HCT116 (cell line): ENCODE results near the gene ST6GALNAC2. TPM values are rescaled to one million over a fixed set of nuclear protein-coding genes. Genes with fewer than 3 reads are reported as not detected.

Source experiments
- ATAC-seq: fragments of 200-7000 bp; cut with Tn5 transposase; 2 replicates; pipeline ENCODE4 v1.9.1; 2020; ENCODE audit warnings: mild to moderate bottlenecking, moderate library complexity
- BruUV-seq: library from RNA; stranded (reverse); fragments of 400-500 nt; replicated peaks from 2 replicates; lab custom pipeline; 2021; lab: Mats Ljungman, UMichigan
- CTCF ChIA-PET: fragments of 300-600 bp; sonication (Branson Sonifier 250); formaldehyde crosslinking; loops from one replicate; lab custom pipeline; 2021; ENCODE audit warnings: antibody characterized with exemption; lab: Charles Lee
- POLR2A ChIA-PET: fragments of 300-600, 350-600 bp; sonication (Branson Sonifier 250); formaldehyde crosslinking; loops from one replicate; lab custom pipeline; 2021; ENCODE audit warnings: antibody characterized with exemption; lab: Charles Lee
- RAD21 ChIA-PET, 2 experiments: fragments of 300-600 bp; sonication (Branson Sonifier 250); formaldehyde crosslinking; loops; one replicate each; lab custom pipeline; 2023; ENCODE audit warnings: low total read pairs in 2 of 2; ENCODE audit not compliant: uncharacterized antibody in 2 of 2, unreplicated experiment in 2 of 2, low non-redundant PET in 1 of 2; lab: Charles Lee
- DNase-seq: peaks from one replicate; pipeline ENCODE4 v3.0.0-alpha.2; 2010; ENCODE audit warnings: low read depth, low spot score
- H2AFZ ChIP-seq: fragments of 200-600 bp; shearing (Covaris generic), sonication (generic); 2 replicates; pipeline ENCODE4 v1.6.1; 2017; ENCODE audit warnings: low read depth, mixed run types, mixed read lengths, antibody characterized with exemption, low read length; ENCODE audit not compliant: poor library complexity, severe bottlenecking
- H3K27ac ChIP-seq: 2 replicates; pipeline ENCODE4 v1.5.1; 2012; ENCODE audit warnings: low read depth, low read length
- H3K27me3 ChIP-seq: fragments of 200-600 bp; sonication (generic); 2 replicates; pipeline ENCODE4 v1.6.1; 2016; ENCODE audit warnings: mixed run types, low read length, mixed read lengths; ENCODE audit not compliant: insufficient read depth
- H3K36me3 ChIP-seq, 2 experiments: fragments of 200-500 bp in 1 of 2; fragments of 200-600 bp in 1 of 2; sonication (Bioruptor generic) in 1 of 2; sonication (generic) in 1 of 2; 2 replicates each; pipeline versions ENCODE4 v1.5.1 to v1.6.1; 2014 to 2016; ENCODE audit warnings: low read length in 2 of 2, inconsistent platforms in 1 of 2, mixed read lengths in 1 of 2, mixed run types in 1 of 2; ENCODE audit not compliant: insufficient read depth in 2 of 2, control insufficient read depth in 1 of 2
- H3K4me1 ChIP-seq, 2 experiments: fragments of 200-600 bp in 1 of 2; sonication (generic) in 1 of 2; 2 replicates each; pipeline versions ENCODE4 v1.5.1 to v1.6.1; 2012 to 2017; ENCODE audit warnings: low read length in 2 of 2, inconsistent platforms in 1 of 2, mild to moderate bottlenecking in 1 of 2, mixed read lengths in 1 of 2, mixed run types in 1 of 2, moderate library complexity in 1 of 2; ENCODE audit not compliant: insufficient read depth in 2 of 2, control insufficient read depth in 1 of 2
- H3K4me2 ChIP-seq: fragments of 200-600 bp; sonication (generic); 2 replicates; pipeline ENCODE4 v1.6.1; 2017; ENCODE audit warnings: mixed run types, low read length, mixed read lengths
- H3K4me3 ChIP-seq, 2 experiments: fragments of 200-600 bp in 1 of 2; sonication (generic) in 1 of 2; replicated peaks in 1 of 2; 2 replicates each; pipeline ENCODE4 v1.5.1; 2011 to 2016; ENCODE audit warnings: low read length in 2 of 2, control low read depth in 1 of 2, low read depth in 1 of 2, mild to moderate bottlenecking in 1 of 2, mixed read lengths in 1 of 2, mixed run types in 1 of 2
- H3K79me2 ChIP-seq: fragments of 200-600 bp; sonication (generic); 2 replicates; pipeline ENCODE4 v1.6.1; 2017; ENCODE audit warnings: mild to moderate bottlenecking, mixed run types, low read length, moderate library complexity, mixed read lengths; ENCODE audit not compliant: insufficient read depth
- H3K9ac ChIP-seq: fragments of 200-600 bp; sonication (generic); 2 replicates; pipeline ENCODE4 v1.6.1; 2016; ENCODE audit warnings: low read length, mixed read lengths
- H3K9me2 ChIP-seq: fragments of 200-600 bp; sonication (generic), shearing (Covaris generic); 2 replicates; pipeline ENCODE4 v1.6.1; 2017; ENCODE audit warnings: mixed run types, mild to moderate bottlenecking, moderate library complexity; ENCODE audit not compliant: insufficient read depth
- H3K9me3 ChIP-seq, 2 experiments: fragments of 200-500 bp in 1 of 2; fragments of 200-600 bp in 1 of 2; sonication (Bioruptor generic) in 1 of 2; sonication (generic) in 1 of 2; 2 replicates each; pipeline ENCODE4 v1.6.1; 2014 to 2017; ENCODE audit warnings: low read length in 2 of 2, mixed read lengths in 2 of 2, inconsistent platforms in 1 of 2, low read depth in 1 of 2, mild to moderate bottlenecking in 1 of 2, mixed run types in 1 of 2, moderate library complexity in 1 of 2; ENCODE audit not compliant: control insufficient read depth in 1 of 2, insufficient read depth in 1 of 2
- H4K20me1 ChIP-seq: fragments of 200-600 bp; sonication (generic), shearing (Covaris generic); 2 replicates; pipeline ENCODE4 v1.6.1; 2017; ENCODE audit warnings: mixed run types, mild to moderate bottlenecking, moderate library complexity; ENCODE audit not compliant: insufficient read depth
- CBX3 ChIP-seq: IDR thresholded peaks from 2 replicates; pipeline ENCODE4 v1.6.1; 2012; ENCODE audit warnings: low read depth
- CEBPB ChIP-seq: IDR thresholded peaks from 2 replicates; pipeline ENCODE4 v1.6.1; 2012; ENCODE audit warnings: low read depth
- EZH2 ChIP-seq: fragments of 200-600 bp; sonication (generic); IDR thresholded peaks from 2 replicates; pipeline ENCODE4 v1.6.1; 2017; ENCODE audit warnings: antibody characterized with exemption, mixed run types
- EZH2phosphoT487 ChIP-seq: fragments of 200-600 bp; IDR thresholded peaks from 2 replicates; pipeline ENCODE4 v1.6.1; 2018; ENCODE audit warnings: antibody characterized with exemption, borderline replicate concordance
- FOSL1 ChIP-seq: IDR thresholded peaks from 2 replicates; pipeline ENCODE4 v1.6.1; 2012; ENCODE audit warnings: low read depth
- JUND ChIP-seq: IDR thresholded peaks from 2 replicates; pipeline ENCODE4 v1.6.1; 2012
- SIN3A ChIP-seq: IDR thresholded peaks from 2 replicates; pipeline ENCODE4 v1.6.1; 2012; ENCODE audit warnings: low read depth
- ZFX ChIP-seq: fragments of 450-650 bp; IDR thresholded peaks from 2 replicates; pipeline ENCODE4 v1.6.1; 2017
- ZNF274 ChIP-seq: fragments of 200-500 bp; sonication (Bioruptor generic); IDR thresholded peaks from 2 replicates; pipeline ENCODE4 v1.6.1; 2014; ENCODE audit warnings: mild to moderate bottlenecking, low read depth, low read length, inconsistent platforms
- intact Hi-C: fragments of 100-400 bp; cut with micrococcal nuclease; formaldehyde crosslinking; loops from 2 replicates; pipeline ENCODE4 v1.10.0; 2022
- total RNA-seq: library from RNA; stranded (reverse); gene quantifications from one replicate; pipeline ENCODE4 v1.2.1, GENCODE V29; 2021; ENCODE audit not compliant: unreplicated experiment
- TF ChIP-seq, protein P1 (sequence below), 3 experiments: fragments of 200-600 bp in 1 of 3; sonication (generic) in 1 of 3; IDR thresholded peaks in 2 of 3; conservative IDR thresholded peaks in 1 of 3; 2 replicates each; pipeline ENCODE4 v1.5.1; 2012 to 2017; ENCODE audit warnings: low read depth in 2 of 3, low read length in 2 of 3, antibody characterized with exemption in 1 of 3, borderline replicate concordance in 1 of 3, control low read depth in 1 of 3, mild to moderate bottlenecking in 1 of 3, mixed read lengths in 1 of 3, mixed run types in 1 of 3, moderate library complexity in 1 of 3; ENCODE audit not compliant: insufficient read depth in 1 of 3
- TF ChIP-seq, protein P2 (sequence below): IDR thresholded peaks from 2 replicates; pipeline ENCODE4 v1.6.1; 2012; ENCODE audit warnings: low read depth

The ST6GALNAC2 gene
- total RNA-seq, 1 experiment from 2014 or later = 14.7 TPM

DNA sequence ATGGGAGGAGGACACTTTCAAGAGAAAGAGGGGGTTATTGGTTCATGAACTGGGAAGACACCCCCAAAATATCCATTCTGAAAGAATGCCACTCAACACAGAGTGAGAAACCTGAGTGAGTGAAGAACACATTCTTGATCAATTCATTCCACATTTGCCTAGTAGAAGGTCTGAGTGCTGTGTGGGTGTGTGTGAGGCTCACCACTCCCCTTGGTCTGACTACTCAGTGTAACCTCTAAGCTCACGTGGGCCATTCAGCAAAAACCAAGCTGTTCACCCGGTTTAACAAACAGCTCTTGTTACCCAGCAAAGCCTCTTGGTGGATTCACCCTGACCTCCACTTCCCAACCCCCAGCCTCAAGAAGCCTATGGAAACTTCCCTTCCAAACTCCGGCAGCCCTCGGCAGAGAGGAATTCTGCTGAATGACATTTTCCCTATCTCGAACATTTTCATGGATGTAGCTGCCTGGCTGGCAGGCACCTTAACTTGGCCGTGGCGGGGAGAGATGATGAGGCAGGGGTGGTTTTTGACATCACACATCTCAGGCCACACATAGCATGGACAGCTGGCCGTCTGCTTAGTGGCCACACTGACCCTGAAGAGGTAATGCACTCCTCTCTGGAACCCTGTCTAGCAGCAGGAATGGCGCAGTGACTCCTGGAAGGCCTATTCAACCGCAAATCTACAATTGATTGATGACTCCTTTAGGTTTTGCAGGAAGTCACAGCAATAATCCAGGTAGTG lies 46.3 kb upstream of the ST6GALNAC2 start:
- Histone ChIP-seq H3K27me3 (no peaks in the 10 kb centered on the region), H3K9me2 (no peaks in the 10 kb centered on the region), H3K4me1 (no peaks in the 10 kb centered on the region; a peak in 1 of 4 replicates), H3K27ac (no peak overlapping the region), H4K20me1 (no peaks in the 10 kb centered on the region), H3K9me3 (no peaks in the 10 kb centered on the region), H3K9ac (no peak overlapping the region), H2AFZ (no peak overlapping the region), H3K4me3 (no peak overlapping the region), H3K79me2 (no peaks in the 10 kb centered on the region), H3K36me3 (no peaks in the 10 kb centered on the region), H3K4me2 (no peak overlapping the region)
- no peak for ATAC-seq
- ChIA-PET RAD21 (interaction anchor here in 1 of 2 experiments (0.5 kb wide), 1 partner anchor 69 kb away, joined by 6 read pairs; no protein-coding TSS in a partner anchor), CTCF (interaction anchor here (0.7 kb wide), 1 partner anchor 18 kb away, joined by 3 read pairs; no protein-coding TSS in a partner anchor), POLR2A (no interaction called here)
- no TSS peak for BruUV-seq
- intact Hi-C loops = no loop called here
- no peak for TF ChIP-seq EZH2
- TF ChIP-seq CBX3 = no peak
- TF ChIP-seq, protein P1, sequence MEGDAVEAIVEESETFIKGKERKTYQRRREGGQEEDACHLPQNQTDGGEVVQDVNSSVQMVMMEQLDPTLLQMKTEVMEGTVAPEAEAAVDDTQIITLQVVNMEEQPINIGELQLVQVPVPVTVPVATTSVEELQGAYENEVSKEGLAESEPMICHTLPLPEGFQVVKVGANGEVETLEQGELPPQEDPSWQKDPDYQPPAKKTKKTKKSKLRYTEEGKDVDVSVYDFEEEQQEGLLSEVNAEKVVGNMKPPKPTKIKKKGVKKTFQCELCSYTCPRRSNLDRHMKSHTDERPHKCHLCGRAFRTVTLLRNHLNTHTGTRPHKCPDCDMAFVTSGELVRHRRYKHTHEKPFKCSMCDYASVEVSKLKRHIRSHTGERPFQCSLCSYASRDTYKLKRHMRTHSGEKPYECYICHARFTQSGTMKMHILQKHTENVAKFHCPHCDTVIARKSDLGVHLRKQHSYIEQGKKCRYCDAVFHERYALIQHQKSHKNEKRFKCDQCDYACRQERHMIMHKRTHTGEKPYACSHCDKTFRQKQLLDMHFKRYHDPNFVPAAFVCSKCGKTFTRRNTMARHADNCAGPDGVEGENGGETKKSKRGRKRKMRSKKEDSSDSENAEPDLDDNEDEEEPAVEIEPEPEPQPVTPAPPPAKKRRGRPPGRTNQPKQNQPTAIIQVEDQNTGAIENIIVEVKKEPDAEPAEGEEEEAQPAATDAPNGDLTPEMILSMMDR (IDR thresholded peaks at IDR 0.05 in 2 of 3, conservative IDR thresholded peaks at IDR 0.05 in 1 of 3; ENCODE audit: borderline replicate concordance in 1 of 3, insufficient read depth in 1 of 3, low read depth in 2 of 3, low read length in 2 of 3) = no peak
- TF ChIP-seq ZNF274 = no peak
- TF ChIP-seq CEBPB = no peak
- no peak for DNase-seq

DNA sequence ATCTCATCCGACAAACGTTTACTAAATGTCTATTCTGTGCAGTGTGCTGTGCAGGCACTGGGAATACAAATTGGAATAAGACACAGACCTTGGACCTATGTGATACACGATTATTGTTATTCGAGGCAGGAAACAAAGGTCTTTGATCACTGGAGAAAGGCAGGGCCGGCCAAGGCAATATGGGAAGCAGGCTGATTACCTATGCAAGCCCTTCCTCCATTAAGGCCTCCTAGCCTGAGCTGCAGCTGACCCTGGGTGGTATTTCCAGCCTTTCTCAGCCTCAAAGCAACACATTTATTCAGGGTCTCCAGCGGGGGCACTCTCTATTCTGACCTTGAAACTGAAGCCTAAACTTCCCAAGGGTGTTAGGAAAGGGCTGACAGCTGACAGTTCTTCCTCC lies 44.5 kb upstream of the ST6GALNAC2 start:
- Histone ChIP-seq H3K9me3 (no peaks in the 10 kb centered on the region), H3K9ac (no peak overlapping the region), H4K20me1 (no peaks in the 10 kb centered on the region), H3K27ac (no peak overlapping the region), H2AFZ (no peak overlapping the region), H3K36me3 (no peaks in the 10 kb centered on the region), H3K4me3 (no peak overlapping the region), H3K4me1 (no peaks in the 10 kb centered on the region), H3K79me2 (no peaks in the 10 kb centered on the region), H3K4me2 (no peak overlapping the region), H3K9me2 (no peaks in the 10 kb centered on the region), H3K27me3 (no peaks in the 10 kb centered on the region)
- BruUV-seq = no TSS peak
- ATAC-seq (no peak), DNase-seq (no peak)
- intact Hi-C loops = no loop called here
- RAD21 ChIA-PET = no interaction called here
- POLR2A ChIA-PET = no interaction called here
- CTCF ChIA-PET = no interaction called here
- TF ChIP-seq CEBPB = no peak
- TF ChIP-seq CBX3 = no peak
- no peak for TF ChIP-seq JUND
- no peak for TF ChIP-seq SIN3A
- no peak for TF ChIP-seq ZFX
- no peak for TF ChIP-seq EZH2phosphoT487
- TF ChIP-seq, protein P2, sequence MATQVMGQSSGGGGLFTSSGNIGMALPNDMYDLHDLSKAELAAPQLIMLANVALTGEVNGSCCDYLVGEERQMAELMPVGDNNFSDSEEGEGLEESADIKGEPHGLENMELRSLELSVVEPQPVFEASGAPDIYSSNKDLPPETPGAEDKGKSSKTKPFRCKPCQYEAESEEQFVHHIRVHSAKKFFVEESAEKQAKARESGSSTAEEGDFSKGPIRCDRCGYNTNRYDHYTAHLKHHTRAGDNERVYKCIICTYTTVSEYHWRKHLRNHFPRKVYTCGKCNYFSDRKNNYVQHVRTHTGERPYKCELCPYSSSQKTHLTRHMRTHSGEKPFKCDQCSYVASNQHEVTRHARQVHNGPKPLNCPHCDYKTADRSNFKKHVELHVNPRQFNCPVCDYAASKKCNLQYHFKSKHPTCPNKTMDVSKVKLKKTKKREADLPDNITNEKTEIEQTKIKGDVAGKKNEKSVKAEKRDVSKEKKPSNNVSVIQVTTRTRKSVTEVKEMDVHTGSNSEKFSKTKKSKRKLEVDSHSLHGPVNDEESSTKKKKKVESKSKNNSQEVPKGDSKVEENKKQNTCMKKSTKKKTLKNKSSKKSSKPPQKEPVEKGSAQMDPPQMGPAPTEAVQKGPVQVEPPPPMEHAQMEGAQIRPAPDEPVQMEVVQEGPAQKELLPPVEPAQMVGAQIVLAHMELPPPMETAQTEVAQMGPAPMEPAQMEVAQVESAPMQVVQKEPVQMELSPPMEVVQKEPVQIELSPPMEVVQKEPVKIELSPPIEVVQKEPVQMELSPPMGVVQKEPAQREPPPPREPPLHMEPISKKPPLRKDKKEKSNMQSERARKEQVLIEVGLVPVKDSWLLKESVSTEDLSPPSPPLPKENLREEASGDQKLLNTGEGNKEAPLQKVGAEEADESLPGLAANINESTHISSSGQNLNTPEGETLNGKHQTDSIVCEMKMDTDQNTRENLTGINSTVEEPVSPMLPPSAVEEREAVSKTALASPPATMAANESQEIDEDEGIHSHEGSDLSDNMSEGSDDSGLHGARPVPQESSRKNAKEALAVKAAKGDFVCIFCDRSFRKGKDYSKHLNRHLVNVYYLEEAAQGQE = no peak
- TF ChIP-seq, protein P1 (IDR thresholded peaks at IDR 0.05 in 2 of 3, conservative IDR thresholded peaks at IDR 0.05 in 1 of 3; ENCODE audit: borderline replicate concordance in 1 of 3, insufficient read depth in 1 of 3, low read depth in 2 of 3, low read length in 2 of 3) = no peak
- no peak for TF ChIP-seq FOSL1
